Measurements from ENCODE around the gene HMGCS2. TPM values are rescaled to one million over a fixed set of nuclear protein-coding genes. Genes with fewer than 3 reads are reported as not detected.

The HMGCS2 gene
- total RNA-seq, 1 donor from 2014 or later = not detected

GRCh38 chr1:119725626-119726025 is 43.1 kb downstream of the HMGCS2 start:
- no peak for TF ChIP-seq CTCF (IDR thresholded peaks at IDR 0.05)
- no peak for DNase-seq
- Mint-ChIP-seq H3K9me3 (no peaks in the 10 kb centered on the region), H3K27me3 (no peaks in the 10 kb centered on the region), H3K36me3 (ENCODE audit: low read depth) (peaks cover 10% of the 10 kb centered on the region), H3K4me1 (peaks cover 5% of the 10 kb centered on the region), H3K4me3 (no peak overlapping the region), H3K27ac (no peak overlapping the region)
- intact Hi-C loops (cut with micrococcal nuclease) = no loop called here
- no peak for ATAC-seq (ENCODE audit: low read depth)
- POLR2A ChIA-PET = no interaction called here
- CTCF ChIA-PET = no interaction called here

- no peak overlapping the region for H3K27ac Mint-ChIP-seq
- intact Hi-C loops (cut with micrococcal nuclease) = no loop called here
- DNase-seq = no peak
- H3K4me3 Mint-ChIP-seq = no peak overlapping the region
- H3K9me3 Mint-ChIP-seq = no peaks in the 10 kb centered on the region
- ChIA-PET CTCF (no interaction called here), POLR2A (no interaction called here)
- no peak for ATAC-seq (ENCODE audit: low read depth)
- H3K27me3 Mint-ChIP-seq = no peaks in the 10 kb centered on the region
- peaks cover 5% of the 10 kb centered on the region for H3K4me1 Mint-ChIP-seq
- H3K36me3 Mint-ChIP-seq (ENCODE audit: low read depth) = peaks cover 6% of the 10 kb centered on the region
- no peak for TF ChIP-seq CTCF (IDR thresholded peaks at IDR 0.05)
Measured at GRCh38 chr1:119724611-119725218, 44.0 kb downstream of the HMGCS2 start.

GRCh38 chr1:119721896-119722295 is 46.8 kb downstream of the HMGCS2 start:
- ChIA-PET POLR2A (no interaction called here), CTCF (no interaction called here)
- intact Hi-C loops (cut with micrococcal nuclease) = no loop called here
- no peaks in the 10 kb centered on the region for H3K4me1 Mint-ChIP-seq
- H3K27me3 Mint-ChIP-seq = no peaks in the 10 kb centered on the region
- no peak overlapping the region for H3K4me3 Mint-ChIP-seq
- no peak for DNase-seq
- ATAC-seq (ENCODE audit: low read depth) = no peak
- no peaks in the 10 kb centered on the region for H3K36me3 Mint-ChIP-seq (ENCODE audit: low read depth)
- no peaks in the 10 kb centered on the region for H3K9me3 Mint-ChIP-seq
- TF ChIP-seq CTCF (IDR thresholded peaks at IDR 0.05) = no peak
- no peak overlapping the region for H3K27ac Mint-ChIP-seq

- intact Hi-C loops (cut with micrococcal nuclease) = no loop called here
- H3K9me3 Mint-ChIP-seq = no peaks in the 10 kb centered on the region
- H3K27ac Mint-ChIP-seq = no peak overlapping the region
- ChIA-PET CTCF (no interaction called here), POLR2A (no interaction called here)
- ATAC-seq (ENCODE audit: low read depth) (no peak), DNase-seq (no peak)
- H3K4me3 Mint-ChIP-seq = no peak overlapping the region
- no peak for TF ChIP-seq CTCF (IDR thresholded peaks at IDR 0.05)
- H3K4me1 Mint-ChIP-seq = no peaks in the 10 kb centered on the region
- no peaks in the 10 kb centered on the region for H3K36me3 Mint-ChIP-seq (ENCODE audit: low read depth)
- no peaks in the 10 kb centered on the region for H3K27me3 Mint-ChIP-seq
Measured at GRCh38 chr1:119720866-119721440, 47.8 kb downstream of the HMGCS2 start.

GRCh38 chr1:119718972-119719371 is 49.7 kb downstream of the HMGCS2 start:
- Mint-ChIP-seq H3K36me3 (ENCODE audit: low read depth) (no peaks in the 10 kb centered on the region), H3K9me3 (no peaks in the 10 kb centered on the region), H3K27me3 (peaks cover 3% of the 10 kb centered on the region), H3K27ac (no peak overlapping the region), H3K4me3 (no peak overlapping the region), H3K4me1 (no peaks in the 10 kb centered on the region)
- intact Hi-C loops (cut with micrococcal nuclease) = no loop called here
- CTCF ChIA-PET = no interaction called here
- ATAC-seq (ENCODE audit: low read depth) (no peak), DNase-seq (no peak)
- POLR2A ChIA-PET = no interaction called here
- no peak for TF ChIP-seq CTCF (IDR thresholded peaks at IDR 0.05)

All from activated B cell treated with CpG ODN at 0.5 μM for 24 hours (primary cell).